ENCODE results near the gene LAIR2. TPM values are rescaled to one million over a fixed set of nuclear protein-coding genes. Genes with fewer than 3 reads are reported as not detected.

The LAIR2 gene
- total and polyA plus RNA-seq, 2 of the 13 experiments (the other 11 are each of a cell fraction or from before 2014, with no cell fraction given) = 1.3 to 1.9 TPM

DNA sequence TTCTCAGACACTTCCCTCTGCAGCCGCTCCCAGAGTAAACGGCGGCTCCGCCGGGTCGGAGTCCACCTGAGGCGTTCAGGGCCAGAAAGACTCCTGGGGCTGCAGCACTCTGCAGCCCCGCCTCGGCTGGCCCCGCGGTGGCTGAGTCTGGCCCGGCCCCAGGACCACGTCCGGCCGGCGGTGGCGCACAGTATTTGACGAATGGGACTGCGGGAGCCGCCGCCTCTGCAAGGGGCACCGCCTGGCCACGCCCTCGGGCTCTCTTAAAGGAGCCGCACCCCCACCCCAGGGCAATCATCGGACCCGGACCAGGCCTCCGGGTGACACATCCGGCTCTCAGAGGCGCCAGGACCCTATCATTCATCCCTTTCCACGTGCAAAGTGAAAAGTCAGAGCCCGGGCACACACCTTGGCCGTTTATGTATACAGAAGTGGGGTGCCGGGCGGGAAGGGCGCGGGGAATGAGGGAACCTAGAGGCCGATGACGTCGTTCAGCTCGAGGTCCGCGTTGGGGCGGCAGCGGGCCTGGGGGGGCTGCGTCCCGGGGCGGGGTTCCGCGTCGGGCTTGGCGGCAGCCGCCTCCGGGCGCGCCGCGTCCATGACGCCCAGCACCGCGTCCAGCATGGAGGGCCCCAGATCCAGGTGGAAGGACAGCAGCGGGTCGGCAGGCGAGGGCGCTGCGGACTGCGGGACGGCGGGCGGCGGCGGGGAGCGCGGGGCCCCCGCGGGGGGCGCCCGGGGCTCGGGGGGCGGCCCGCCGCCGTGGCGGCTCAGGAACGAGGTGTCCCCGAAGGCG lies 37.8 kb upstream of the LAIR2 start (continued):
- TF ChIP-seq HOXD1 (CRISPR knock-in tag; IDR thresholded peaks at IDR 0.05) (no peak), NFYB (CRISPR knock-in tag; IDR thresholded peaks at IDR 0.05) (0 out of 2 replicates have a peak, but pooled peaks have one; percentile 30), ELF4 (CRISPR knock-in tag; IDR thresholded peaks at IDR 0.05; ENCODE audit: borderline replicate concordance) (no peak), ZNF207 (IDR thresholded peaks at IDR 0.05; ENCODE audit: borderline replicate concordance) (no peak), TBL1XR1 (IDR thresholded peaks at IDR 0.05; ENCODE audit: borderline replicate concordance, low read length, partially characterized antibody) (no peak), MBNL3 (CRISPR knock-in tag; conservative IDR thresholded peaks at IDR 0.05) (no peak), CHCHD3 (CRISPR knock-in tag; IDR thresholded peaks at IDR 0.05) (no peak), ETV6 (CRISPR knock-in tag; conservative IDR thresholded peaks at IDR 0.05) (peak; percentile 27; the same call in 1 of the 2 replicates), HDAC2 (CRISPR knock-in tag; IDR thresholded peaks at IDR 0.05) (no peak), SOX13 (IDR thresholded peaks at IDR 0.05) (no peak), SOX13 (CRISPR knock-in tag; conservative IDR thresholded peaks at IDR 0.05 in 1 of 2, IDR thresholded peaks at IDR 0.05 in 1 of 2) (no peak; a peak in 1 of 4 replicates), CBX1 (IDR thresholded peaks at IDR 0.05; ENCODE audit: low read depth) (no peak), ZNF263 (CRISPR knock-in tag; IDR thresholded peaks at IDR 0.05) (no peak), ZNF235 (CRISPR knock-in tag; IDR thresholded peaks at IDR 0.05; ENCODE audit: borderline replicate concordance) (no peak), KLF12 (CRISPR knock-in tag; IDR thresholded peaks at IDR 0.05; ENCODE audit: borderline replicate concordance) (peak; percentile 88; the same call in 1 of the 2 replicates), ZNF124 (CRISPR knock-in tag; IDR thresholded peaks at IDR 0.05) (no peak)
- TF ChIP-seq, protein P1, sequence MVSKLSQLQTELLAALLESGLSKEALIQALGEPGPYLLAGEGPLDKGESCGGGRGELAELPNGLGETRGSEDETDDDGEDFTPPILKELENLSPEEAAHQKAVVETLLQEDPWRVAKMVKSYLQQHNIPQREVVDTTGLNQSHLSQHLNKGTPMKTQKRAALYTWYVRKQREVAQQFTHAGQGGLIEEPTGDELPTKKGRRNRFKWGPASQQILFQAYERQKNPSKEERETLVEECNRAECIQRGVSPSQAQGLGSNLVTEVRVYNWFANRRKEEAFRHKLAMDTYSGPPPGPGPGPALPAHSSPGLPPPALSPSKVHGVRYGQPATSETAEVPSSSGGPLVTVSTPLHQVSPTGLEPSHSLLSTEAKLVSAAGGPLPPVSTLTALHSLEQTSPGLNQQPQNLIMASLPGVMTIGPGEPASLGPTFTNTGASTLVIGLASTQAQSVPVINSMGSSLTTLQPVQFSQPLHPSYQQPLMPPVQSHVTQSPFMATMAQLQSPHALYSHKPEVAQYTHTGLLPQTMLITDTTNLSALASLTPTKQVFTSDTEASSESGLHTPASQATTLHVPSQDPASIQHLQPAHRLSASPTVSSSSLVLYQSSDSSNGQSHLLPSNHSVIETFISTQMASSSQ (IDR thresholded peaks at IDR 0.05; ENCODE audit: low read depth) = no peak
- TF ChIP-seq, protein P1 (CRISPR knock-in tag; IDR thresholded peaks at IDR 0.05; ENCODE audit: borderline replicate concordance) = peak; percentile 35; the same call in 1 of the 2 replicates
- TF ChIP-seq, protein P2, sequence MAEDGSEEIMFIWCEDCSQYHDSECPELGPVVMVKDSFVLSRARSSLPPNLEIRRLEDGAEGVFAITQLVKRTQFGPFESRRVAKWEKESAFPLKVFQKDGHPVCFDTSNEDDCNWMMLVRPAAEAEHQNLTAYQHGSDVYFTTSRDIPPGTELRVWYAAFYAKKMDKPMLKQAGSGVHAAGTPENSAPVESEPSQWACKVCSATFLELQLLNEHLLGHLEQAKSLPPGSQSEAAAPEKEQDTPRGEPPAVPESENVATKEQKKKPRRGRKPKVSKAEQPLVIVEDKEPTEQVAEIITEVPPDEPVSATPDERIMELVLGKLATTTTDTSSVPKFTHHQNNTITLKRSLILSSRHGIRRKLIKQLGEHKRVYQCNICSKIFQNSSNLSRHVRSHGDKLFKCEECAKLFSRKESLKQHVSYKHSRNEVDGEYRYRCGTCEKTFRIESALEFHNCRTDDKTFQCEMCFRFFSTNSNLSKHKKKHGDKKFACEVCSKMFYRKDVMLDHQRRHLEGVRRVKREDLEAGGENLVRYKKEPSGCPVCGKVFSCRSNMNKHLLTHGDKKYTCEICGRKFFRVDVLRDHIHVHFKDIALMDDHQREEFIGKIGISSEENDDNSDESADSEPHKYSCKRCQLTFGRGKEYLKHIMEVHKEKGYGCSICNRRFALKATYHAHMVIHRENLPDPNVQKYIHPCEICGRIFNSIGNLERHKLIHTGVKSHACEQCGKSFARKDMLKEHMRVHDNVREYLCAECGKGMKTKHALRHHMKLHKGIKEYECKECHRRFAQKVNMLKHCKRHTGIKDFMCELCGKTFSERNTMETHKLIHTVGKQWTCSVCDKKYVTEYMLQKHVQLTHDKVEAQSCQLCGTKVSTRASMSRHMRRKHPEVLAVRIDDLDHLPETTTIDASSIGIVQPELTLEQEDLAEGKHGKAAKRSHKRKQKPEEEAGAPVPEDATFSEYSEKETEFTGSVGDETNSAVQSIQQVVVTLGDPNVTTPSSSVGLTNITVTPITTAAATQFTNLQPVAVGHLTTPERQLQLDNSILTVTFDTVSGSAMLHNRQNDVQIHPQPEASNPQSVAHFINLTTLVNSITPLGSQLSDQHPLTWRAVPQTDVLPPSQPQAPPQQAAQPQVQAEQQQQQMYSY (CRISPR knock-in tag; IDR thresholded peaks at IDR 0.05) = peak; percentile 35; the same call in 1 of the 2 replicates
- TF ChIP-seq, protein P3, sequence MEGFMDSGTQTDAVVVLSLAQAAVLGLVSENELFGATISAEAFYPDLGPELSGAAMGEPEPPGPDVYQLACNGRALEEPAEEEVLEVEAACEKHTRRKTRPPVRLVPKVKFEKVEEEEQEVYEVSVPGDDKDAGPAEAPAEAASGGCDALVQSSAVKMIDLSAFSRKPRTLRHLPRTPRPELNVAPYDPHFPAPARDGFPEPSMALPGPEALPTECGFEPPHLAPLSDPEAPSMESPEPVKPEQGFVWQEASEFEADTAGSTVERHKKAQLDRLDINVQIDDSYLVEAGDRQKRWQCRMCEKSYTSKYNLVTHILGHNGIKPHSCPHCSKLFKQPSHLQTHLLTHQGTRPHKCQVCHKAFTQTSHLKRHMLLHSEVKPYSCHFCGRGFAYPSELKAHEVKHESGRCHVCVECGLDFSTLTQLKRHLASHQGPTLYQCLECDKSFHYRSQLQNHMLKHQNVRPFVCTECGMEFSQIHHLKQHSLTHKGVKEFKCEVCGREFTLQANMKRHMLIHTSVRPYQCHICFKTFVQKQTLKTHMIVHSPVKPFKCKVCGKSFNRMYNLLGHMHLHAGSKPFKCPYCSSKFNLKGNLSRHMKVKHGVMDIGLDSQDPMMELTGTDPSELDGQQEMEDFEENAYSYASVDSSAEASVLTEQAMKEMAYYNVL (CRISPR knock-in tag; IDR thresholded peaks at IDR 0.05; ENCODE audit: borderline replicate concordance) = 0 out of 2 replicates have a peak, but pooled peaks have one; percentile 60
